Fibroblast of peridontal ligament (primary cell): Measurements from ENCODE around the gene ACTR8.

Experiments
- DNase-seq: peaks from one replicate; pipeline ENCODE4 v3.0.0-alpha.2; 2010; ENCODE audit errors: extremely low read depth

Gene ACTR8

GRCh38 chr3:53836084-53836872 is 45.7 kb downstream of the ACTR8 start:
- no peak for DNase-seq

- no peak for DNase-seq
Measured at GRCh38 chr3:53835257-53835656, 46.7 kb downstream of the ACTR8 start.

GRCh38 chr3:53834429-53835095 is 47.4 kb downstream of the ACTR8 start:
- DNase-seq, result no peak

- DNase-seq, result no peak
Measured at GRCh38 chr3:53833700-53834099, 48.3 kb downstream of the ACTR8 start.

DNA sequence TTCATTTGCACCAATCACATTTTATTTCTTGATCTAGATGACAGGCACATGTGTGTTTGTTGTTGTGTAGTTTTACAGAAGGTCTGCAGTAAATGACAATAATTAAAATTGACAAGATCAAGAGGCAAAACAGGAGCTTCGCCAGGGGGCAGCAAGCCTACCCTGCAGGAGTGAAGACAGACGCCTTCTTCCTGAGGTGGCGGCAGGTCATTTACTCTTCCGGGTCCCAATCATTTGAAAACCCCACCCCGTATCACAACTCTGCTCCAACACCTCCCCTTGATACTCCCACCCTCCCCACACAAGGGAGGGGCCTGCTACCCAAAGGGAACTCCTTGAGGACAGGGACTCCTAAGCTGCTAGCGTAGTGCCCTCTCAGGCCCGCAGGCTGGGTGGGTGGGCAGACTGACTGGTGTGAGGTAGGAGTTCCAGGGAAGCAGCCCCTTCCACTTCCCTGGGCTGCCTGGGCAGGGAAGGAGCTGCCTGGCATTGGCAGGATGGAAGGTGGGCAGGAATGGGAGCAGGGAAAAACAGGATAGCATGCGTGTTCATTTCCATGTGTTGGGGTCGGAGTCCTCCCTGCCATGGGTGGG is 48.8 kb downstream of the ACTR8 start:
- DNase-seq, result no peak

DNA sequence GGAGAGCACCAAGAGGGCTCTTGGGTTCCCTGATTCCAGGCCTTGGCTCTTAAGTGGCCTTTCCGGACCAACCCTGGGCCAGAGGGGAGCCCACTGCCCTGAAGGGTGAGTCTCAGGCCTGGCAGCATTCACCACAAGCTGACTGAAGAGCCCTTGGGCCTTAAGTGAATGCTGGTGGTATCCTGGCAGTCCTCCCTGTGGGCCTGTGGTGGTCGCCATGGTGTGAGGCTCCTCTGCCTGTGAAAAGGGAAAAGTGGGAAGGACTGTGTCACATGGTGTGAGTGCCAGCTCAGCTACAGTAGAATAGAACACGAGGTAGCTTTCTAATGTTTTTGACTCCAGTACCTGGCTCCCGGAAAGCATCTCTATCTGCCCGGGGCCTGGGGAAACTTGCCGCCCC is 51.0 kb downstream of the ACTR8 start:
- DNase-seq, result no peak

- no peak for DNase-seq
Measured at GRCh38 chr3:53829605-53830004, 52.3 kb downstream of the ACTR8 start.

- no peak for DNase-seq
Measured at GRCh38 chr3:53828581-53828980, 53.4 kb downstream of the ACTR8 start.

- no peak for DNase-seq
Measured at GRCh38 chr3:53826048-53826447, 55.9 kb downstream of the ACTR8 start.

DNA sequence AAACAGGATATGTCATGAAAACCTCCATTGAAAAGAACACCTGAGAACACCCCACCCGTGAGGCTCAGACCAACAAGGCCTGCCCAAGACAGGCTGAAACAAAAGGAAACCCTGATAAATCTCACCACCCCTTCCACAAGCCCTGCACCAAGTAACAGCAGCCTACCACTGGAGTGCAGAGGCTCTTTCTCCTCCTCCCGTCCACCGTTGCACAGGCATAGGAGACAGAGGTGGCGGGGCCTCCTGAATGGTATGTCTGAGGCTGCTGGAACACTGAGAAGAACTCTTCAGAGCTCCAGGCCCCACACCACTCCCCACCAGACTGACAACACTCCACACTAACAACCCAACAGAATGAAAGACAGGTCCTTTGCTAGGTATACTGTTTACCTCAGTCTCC is 57.2 kb downstream of the ACTR8 start:
- no peak for DNase-seq

DNA sequence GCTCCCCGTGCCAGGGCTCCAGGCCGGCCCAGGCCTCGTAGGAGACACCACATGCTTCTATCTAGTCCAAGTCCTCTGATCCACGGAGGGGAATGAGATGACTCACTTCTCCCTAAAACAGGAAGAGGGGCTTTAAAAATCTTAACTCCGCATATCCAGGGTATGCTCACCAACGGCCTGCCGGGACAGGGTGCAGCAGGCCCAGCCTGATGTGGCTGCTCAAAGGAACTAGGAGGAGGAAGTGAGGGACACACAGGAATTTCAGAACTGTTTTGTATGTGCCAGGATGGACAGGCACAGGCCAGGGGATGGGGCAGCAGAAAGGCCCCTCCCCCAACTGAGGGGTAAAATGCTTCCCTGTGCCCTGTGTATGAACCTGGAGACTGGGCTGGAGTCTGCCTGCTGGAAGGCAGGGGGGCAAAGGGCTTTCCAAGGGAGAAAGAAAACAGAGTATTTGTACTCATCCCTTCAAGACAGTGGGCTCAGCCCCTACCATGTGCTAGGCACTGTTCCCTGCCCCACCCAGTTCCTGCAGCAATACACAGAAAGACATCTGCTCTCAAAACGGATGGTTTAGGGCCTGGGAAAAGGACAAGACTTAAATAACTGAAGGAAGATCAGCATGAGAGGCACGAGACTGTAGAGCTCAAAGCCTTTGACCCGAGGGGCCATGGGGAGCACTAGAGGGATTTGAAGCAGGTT is 57.8 kb downstream of the ACTR8 start:
- DNase-seq, result no peak

GRCh38 chr3:53823026-53823955 is 58.7 kb downstream of the ACTR8 start:
- DNase-seq, result no peak

DNA sequence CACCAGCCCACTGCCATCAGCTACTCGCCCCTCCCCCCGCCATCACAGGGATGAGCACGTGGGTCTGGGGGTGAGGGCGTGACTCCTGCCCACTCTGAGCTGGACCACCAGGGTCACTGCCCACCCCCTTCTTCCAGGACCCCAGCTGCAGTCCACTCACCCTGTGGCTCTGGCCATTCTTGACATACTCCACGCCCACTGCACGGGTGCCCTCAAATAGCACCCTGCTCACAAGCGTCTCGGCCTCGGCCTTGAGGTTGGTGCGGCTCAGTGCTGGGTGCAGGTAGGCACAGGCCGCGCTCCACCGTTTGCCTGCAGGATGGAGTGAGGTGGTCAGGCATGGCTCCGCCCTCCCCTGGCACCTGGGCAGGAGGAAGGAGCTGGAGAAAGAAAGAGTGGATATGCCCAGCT is 59.6 kb downstream of the ACTR8 start:
- DNase-seq, result no peak

GRCh38 chr3:53821631-53822121 is 60.3 kb downstream of the ACTR8 start:
- no peak for DNase-seq

DNA sequence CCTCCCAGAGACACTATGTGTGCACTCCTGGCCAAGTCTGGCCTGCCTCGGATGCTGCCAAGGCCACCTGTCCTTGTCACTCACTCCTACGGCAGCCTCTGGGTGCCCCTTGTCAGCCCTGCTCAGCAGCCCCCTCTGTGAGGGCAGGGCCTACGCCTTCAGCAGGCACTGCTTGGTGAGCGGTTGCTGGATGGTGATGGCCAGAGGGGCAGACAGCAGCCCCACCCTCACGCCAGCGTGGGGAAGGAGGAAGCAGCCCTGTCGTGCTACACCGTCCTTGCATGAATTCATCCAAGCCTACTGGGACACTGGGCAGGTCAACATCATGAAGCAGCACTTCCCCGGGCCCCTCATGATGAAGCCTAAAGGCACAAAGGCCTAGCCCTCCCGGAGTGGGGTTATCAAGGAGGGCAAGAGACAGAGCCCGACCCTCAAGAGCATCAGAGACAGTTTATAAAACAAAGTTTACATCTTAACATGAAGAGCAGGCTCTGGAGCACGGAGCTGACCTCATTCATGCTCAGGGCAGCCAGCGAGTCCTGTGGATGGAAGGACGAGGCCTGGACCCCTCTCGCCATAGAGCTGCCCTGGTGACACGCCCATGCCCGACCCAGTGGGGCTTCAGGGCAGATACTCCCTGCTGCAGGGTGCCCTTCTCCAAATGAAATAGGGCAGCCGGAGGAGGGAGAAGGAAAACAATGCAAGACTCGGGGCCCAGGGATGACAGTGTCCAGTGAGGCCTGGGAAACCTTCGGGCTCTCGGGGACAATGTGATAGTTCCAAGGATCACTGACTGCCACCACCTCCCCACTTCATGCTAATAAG is 61.0 kb downstream of the ACTR8 start:
- no peak for DNase-seq

GRCh38 chr3:53820084-53820483 is 61.9 kb downstream of the ACTR8 start:
- no peak for DNase-seq

- no peak for DNase-seq
Measured at GRCh38 chr3:53819163-53819868, 62.6 kb downstream of the ACTR8 start.

DNA sequence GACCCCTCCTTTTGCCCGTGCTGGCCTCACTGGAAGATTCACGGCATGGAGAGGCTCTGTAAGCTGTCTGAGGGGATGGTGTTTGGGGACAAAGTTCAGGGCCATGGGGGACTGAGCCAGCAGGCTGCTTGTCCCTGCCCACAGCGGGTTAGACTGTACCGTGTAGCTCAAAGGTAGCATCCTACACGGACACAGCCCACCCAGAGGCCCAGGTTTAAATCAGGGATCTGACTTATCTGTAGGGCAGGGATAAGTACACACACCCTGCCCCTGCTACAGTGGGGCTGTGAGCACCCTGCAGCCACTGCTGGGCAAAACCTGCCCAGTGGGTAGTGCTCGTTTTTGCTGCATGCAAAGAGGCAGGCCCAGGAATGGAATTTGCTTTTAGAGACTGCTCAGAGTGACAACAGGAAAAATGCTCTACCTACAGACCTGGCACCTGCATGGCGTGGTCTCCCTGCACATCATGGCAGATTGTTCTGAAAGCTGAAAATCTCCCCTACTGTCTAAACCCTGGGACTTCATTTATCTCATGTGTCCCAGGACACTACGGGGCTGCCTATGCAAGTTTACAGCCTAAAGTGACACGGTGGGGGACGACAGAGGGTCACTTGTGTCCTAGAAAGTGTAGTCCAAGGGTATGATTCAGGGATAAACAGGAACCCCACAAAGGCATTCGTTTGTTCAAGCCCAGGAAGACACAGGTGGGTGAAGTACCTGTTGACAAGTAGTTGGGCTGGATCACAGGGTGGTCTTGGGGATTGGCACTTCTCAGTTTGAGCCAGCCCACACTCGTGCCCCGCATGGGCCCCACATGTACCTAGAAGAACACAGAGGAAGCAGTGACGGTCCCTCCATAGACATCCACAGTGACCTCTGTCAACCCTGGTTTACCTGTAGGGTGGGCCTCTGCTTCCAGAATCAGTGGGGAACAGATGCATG is 63.5 kb downstream of the ACTR8 start:
- DNase-seq, result no peak
